GM19372 (cell line): ENCODE measurements around the gene RPS29.
"Not testable (repeated sequence)": the region's sequence is repeated elsewhere in the genome, so short reads cannot be mapped to it uniquely, and the experiment has no call there.

ENCODE experiments used
- ATAC-seq: cut with Tn5 transposase; IDR thresholded peaks from one replicate; pipeline ENCODE4 v1.9.1; 2021; ENCODE audit warnings: mild to moderate bottlenecking, low read depth, moderate library complexity; ENCODE audit not compliant: unreplicated experiment

The RPS29 gene

DNA sequence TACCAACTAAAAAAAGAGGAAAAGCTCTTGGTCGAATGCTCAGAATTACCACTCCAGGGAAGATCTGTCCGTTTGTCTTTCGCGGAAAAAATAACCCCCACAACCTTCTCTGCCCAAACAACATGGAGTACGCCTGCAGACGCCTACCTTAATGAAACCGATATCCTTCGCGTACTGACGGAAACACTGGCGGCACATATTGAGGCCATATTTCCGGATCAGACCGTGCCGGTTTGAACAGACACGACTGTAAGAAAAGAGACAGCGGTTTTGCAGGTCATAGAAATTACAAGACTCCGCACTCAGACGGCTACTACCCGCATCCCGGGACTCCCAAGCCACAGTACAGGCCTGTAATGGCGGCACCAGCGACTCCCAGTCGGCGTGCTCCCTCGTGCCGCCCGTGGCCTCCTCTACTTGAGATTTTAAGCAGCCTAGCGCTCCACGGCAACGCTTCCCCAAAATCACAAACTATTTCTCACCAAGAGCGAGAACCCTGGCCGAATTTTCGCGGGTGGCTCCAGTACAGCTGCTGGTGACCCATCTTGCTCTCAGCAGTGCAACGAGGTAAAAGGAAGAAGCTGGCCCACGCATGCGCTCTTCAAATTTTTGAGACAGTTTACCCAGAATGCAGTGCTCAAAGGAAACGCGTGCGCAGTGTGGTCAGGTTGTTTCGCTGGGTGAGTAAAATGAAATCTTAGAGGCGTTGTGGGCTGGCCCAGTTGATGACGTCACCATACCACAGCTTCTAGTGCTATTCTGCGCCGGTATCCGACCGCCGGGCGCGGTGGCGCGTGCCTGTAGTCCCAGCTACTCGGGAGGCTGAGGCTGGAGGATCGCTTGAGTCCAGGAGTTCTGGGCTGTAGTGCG, at the start of gene RPS29:
TSS of gene RPS29 (minus strand) at position 578 of the 870 bp plus-strand sequence. CDS start at position 544, 34 bp downstream.
- peak; percentile 87 for ATAC-seq

DNA sequence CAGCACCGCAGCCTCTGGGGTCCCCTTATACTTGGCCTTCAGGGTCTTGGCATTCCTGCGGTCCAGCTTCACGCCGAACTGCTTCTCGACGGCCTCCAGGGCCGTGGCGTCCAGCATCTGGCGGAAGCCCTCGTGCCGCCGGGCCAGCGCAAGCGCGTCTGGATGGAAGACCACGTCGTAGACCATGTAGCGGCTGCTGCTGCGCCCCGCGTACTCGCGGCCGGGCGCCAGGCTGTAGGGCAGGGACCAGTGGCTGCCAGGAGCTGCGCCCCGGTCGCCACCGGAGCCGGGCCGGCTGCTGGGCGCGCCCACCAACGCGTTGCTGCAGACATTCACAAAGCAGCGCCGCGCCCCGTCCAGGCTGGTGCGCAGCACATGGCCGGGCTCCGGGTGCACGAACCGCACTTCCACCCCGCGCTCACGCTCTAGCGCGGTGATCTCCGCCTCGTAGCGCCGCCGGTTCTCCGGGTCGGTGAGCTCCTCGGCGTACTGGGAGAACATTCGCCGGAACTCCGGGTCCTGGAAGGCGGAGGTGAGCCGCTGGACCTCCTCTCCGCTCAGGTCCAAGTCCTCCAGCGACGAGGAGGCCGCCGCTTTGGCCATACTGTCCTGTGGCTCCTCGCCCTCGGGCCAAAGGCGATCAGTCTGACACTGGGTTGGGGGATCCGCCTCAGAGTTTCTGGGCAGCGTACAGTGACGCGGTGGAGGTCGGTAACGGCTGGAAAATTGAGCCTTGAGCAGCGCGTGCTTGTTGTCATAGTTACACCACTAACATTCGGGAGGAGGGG, 48.6 kb upstream of the RPS29 start, which contains the start of gene DNAAF2:
TSS of gene DNAAF2 (minus strand) at position 698 of the 788 bp plus-strand sequence. CDS start at position 603, 95 bp downstream.
- ATAC-seq: peak; percentile 23

DNA sequence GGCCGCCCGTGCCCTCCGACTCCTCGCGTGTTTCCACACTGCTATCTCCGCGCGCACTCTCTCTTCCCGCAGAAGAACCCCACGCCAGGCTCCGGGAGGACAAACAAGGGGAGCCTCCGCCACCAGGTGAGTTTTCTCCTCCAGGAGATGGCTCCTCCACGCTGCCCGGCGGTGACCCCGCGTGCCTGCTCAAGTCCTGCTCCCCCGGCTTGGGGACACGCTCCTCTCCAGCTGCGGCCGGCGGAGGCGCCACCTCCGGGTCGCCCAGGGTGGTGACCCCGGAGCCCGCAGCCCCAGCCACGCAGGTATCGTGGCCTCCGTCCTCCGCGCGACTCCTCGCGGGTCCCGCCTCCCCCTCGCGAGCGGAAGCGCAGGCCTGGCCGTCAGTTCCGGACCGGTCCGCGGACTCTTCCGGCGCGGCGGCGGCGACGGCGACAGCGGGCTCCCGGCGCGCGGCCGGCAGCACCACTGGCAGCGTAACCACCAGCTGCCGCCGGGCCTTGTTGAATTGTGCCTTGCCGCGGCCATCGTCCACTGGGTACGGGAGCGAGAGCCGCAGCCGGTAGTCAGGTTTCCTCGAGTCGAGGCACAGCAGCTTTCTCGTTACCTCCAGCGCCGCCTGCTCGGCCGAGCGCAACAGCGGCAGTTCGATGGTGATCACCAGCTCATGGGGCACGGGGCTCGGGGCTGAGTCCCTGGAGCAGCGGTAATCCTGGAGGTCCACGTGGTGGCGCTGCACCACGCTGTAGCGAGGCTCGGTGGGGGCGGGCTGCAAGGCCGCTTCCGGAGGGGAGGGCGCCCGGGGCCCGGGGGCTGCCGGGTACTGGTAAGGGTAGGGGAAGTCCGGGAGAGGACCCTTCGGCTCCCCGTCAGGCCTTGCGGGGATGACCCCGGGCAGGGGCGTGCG, 47.7 kb upstream of the RPS29 start:
- ATAC-seq: peak; percentile 74

DNA sequence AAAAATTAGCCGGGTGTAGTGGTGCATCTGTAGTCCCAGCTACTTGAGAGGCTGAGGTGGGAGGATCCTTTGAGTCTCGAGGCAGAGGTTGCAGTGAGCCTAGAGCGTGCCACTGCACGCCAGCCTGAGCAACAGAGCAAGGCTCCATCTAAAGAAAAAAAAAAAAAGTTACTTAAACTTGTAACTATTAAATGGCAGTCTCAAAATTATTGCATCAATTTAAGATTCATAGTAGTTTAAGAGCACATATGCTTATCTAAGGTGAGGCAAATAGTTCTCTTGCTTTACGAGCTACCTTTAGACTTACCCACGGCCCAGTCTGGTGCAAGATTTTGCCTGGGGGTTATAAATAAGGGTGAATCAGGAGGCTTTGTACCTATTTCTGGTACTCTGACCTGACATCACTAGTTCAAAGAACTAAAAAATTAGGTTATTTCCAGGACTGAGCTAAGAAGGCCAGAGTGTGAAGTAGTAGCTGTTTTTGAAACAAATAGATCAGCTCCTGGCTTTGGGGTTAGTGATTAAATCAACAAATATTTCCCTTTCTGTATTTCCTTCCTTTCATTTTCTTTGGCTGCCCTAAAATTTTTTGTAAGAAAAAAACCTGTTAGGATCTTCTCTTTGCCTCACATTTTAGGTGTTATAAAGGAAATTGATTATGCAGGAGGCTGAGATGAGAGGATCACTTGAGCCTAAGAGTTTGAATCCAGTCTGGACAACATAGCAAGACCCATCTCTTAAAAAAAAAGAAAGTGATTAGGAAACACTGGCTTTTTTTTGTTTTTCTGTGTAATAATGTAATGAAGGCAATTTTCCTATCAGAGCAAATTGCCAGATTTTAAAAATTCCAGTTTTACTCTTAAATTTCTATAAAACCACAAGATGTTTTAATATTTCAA, 38.0 kb upstream of the RPS29 start:
- ATAC-seq: no peak

DNA sequence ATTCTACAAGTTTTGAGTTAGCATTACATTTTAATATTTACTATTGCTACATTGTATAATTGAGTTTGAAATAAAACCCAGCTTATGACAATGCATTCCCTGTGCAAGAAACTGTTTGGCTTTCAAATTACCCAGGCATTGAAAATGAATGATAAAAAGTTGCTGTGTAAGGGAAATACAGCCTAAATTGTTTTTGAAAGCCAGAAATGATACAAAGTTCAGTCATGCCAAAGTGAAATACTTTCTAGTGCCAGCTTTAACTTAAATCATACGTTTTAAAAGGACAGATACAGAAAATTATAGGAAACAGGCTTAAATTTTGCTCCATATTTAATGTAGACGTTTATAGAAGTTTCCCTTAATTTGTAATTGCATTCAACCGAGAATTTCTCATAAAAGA, 37.2 kb upstream of the RPS29 start:
- ATAC-seq: no peak

DNA sequence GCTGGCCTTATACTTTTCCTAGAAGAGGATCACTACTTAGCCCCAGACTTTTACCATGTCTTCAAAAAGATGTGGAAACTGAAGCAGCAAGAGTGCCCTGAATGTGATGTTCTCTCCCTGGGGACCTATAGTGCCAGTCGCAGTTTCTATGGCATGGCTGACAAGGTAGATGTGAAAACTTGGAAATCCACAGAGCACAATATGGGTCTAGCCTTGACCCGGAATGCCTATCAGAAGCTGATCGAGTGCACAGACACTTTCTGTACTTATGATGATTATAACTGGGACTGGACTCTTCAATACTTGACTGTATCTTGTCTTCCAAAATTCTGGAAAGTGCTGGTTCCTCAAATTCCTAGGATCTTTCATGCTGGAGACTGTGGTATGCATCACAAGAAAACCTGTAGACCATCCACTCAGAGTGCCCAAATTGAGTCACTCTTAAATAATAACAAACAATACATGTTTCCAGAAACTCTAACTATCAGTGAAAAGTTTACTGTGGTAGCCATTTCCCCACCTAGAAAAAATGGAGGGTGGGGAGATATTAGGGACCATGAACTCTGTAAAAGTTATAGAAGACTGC, 35.9 kb upstream of the RPS29 start:
- no peak for ATAC-seq

DNA sequence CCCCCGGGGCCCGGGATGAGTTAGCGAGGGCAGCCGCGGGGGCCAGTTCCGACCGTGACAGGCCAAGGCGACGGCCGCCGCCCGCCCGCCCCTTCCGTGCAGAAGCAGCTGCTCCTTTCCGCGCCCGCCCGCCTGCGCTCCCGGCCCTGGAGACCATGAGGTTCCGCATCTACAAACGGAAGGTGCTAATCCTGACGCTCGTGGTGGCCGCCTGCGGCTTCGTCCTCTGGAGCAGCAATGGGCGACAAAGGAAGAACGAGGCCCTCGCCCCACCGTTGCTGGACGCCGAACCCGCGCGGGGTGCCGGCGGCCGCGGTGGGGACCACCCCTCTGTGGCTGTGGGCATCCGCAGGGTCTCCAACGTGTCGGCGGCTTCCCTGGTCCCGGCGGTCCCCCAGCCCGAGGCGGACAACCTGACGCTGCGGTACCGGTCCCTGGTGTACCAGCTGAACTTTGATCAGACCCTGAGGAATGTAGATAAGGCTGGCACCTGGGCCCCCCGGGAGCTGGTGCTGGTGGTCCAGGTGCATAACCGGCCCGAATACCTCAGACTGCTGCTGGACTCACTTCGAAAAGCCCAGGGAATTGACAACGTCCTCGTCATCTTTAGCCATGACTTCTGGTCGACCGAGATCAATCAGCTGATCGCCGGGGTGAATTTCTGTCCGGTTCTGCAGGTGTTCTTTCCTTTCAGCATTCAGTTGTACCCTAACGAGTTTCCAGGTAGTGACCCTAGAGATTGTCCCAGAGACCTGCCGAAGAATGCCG, 35.1 kb upstream of the RPS29 start:
- peak; percentile 23 for ATAC-seq

DNA sequence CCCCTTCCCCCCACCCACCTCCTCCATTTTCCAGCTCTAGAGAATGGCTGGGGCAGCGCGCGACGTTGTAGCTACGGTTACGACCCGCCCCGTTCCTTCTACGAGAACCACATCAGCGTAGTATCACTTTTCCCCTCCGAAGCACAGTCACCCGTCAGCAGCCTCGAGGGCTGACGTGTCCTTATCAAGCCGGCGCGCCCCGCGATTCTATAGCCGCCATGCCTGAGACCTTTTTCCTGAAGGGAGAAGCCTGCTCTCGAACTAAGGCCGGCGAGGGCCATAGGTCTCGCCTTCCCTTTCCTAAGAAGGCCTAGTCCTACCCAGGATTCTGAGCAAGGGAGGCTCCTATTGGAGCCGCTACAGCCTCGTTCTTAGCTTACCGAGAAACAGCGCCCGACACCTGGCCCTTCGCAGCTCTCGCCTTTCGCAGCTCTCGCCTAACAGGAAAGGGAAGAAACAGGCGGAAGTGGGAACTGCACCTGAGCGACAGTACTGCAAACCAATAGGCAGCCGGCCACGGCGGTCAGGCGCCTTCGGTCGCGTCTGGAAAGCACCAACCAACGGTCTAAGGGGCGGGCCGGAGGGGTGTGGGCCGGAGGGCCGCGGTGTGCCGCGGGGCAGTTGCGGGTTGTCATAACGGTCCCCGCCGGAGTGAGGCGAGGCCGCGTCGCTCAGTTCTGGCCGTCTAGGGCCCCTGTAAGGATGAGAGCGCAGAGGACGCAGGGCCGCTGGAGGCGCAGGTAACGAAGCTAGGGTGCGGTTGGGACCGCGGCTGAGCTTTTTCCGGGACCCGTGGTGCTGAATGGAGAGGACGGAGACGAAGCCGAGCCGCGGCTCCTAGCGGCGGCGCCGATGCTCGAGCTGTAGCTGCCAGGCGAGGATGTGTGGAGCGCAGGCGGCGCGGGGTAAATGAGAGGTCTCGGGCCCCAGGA, 34.3 kb upstream of the RPS29 start, which contains the start of the genes MGAT2 and RPL36AL:
TSS of gene MGAT2 (plus strand) at position 618 of the 932 bp plus-strand sequence. CDS start 470 bp downstream, outside the sequence.
TSS of gene RPL36AL (minus strand) at position 445 of the 932 bp plus-strand sequence. CDS start 1,522 bp downstream, outside the sequence.
- peak; percentile 95 for ATAC-seq

DNA sequence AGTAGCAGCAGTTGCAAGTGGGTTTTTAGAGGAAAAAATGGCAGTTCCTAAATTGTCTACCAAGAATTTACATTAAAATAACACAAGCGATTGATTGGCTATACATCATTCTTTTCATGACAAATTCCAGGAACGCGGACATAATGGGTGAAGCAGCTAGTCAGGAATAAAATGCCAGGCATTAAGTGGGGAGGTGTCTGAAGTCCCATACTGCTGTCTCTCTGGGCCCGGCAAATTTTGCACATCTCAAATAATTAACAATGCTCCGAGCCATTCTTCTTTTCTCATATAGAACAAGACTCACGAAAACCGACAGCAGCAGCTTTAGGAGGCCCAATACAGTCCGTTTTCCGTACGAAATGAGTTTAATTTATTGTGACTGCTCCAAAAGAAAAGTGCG, 33.5 kb upstream of the RPS29 start:
- no peak for ATAC-seq

DNA sequence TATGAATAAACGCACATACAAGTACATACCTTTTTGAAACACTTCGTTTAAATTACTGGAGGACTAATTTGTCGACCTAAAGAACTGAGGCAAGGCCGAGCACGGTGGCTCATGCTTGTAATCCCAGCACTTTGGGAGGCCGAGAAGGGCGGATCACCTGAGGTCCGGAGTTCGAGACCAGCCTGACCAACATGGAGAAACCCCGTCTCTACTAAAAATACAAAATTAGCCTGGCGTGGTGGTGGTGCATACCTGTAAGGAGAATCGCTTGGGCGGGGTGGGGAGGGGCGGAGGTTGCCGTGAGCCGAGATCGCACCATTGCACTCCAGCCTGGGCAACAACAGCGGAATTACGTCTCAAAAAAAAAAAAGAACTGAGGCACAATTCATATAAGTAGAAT, 33.1 kb upstream of the RPS29 start:
- not testable (repeated sequence) for ATAC-seq

DNA sequence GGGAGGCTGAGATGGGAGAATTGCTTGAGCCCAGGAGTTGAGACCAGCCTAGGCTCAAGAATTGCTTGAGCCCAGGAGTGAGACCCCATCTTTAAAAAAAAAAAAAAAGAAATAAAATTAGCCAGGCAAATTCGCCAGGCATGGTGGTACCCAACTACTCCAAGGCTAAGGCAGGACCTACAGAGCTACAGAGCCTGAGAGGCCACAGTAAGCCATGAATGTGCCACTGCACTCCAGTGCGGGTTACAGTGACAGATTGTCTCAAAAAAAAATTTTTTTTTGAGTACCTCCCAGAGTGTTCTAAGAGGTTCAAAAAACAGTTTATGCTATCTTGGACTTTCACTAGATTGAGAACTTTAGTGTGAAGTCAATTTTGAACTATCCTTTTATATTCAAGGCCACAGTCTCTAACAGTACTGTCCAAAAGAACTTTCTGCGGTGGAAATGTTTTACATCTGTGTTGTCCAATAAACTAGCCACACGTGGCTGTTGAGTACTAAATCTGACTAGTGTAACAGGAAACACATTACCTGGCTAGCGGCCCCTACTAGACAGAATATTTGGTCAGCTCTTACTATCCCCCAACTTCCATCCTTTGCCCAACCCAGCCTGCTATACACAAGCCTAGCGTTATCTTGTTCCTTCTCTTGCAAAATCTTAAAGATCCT, 31.8 kb upstream of the RPS29 start:
- no peak for ATAC-seq

DNA sequence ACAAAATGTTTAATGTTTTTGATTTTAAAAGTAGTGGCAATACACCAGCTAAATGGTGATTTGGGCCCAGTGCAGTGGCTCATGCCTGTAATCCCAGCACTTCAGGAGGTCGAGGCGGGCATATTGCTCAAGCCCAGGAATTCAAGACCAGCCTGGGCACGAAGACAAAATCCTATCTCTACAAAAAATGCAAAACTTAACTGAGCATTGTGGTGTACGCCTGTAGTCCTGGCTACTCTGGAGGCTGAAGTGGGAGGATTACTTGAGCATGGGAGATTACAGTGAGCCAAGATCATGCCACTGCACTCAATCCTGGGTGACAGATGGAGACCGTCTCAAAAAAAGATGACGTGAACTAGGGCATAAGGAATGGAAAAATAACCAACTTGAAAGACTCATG, 29.6 kb upstream of the RPS29 start:
- ATAC-seq: no peak

DNA sequence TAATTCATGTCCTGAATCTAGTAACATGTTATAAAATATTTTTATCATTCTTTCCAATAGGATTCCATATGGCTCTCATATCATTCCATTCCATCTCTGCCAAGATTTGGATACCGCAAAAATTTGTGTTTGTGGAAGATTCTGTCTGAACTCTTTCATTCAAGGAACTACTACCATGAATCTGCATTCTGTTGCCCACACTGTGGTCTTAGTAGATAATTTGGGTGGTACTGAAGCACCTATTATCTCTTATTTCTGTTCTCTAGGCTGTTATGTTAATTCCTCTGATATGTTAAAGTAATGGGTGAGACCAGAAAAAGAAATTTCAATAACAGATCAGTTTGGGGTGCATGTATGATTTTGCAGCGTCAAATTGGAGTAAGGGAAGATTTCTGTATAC, 28.0 kb upstream of the RPS29 start:
- ATAC-seq: no peak

DNA sequence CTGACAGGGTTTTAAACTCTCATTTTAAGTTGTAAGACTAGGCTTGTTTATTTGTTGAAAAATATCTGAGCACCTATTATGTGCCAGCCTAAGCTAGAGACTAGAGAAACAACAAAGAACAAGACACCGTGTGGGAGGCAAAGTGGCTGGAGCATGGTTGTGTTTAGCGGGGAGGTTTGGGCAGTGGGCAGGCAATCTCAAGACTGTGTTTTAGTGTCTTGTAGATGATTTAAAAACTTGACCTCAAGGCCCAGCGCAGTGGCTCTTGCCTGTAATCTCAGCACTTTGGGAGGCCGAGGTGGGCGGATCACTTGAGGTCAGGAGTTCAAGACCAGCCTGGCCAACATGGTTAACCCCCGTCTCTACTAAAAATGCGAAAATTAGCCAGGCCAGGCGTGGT, 26.5 kb upstream of the RPS29 start:
- no peak for ATAC-seq

DNA sequence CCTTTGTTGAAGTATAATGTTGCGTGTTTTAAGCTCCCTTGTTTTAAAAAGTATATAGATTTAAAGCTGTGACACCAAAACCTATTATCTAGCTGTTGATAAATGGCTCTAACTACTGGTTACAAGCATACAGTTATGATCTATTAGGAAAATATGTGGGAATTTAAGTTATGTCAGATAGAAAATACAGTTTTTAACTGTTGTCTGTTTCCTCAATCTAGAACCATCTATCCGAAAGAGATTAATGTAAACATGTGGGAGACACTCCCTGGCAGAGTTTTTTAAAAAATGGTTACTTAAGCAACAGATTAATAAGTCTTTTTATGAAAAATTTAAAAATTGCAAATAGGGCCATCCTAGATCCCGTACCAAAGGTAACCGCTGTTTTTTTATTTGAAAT, 26.1 kb upstream of the RPS29 start:
- no peak for ATAC-seq

DNA sequence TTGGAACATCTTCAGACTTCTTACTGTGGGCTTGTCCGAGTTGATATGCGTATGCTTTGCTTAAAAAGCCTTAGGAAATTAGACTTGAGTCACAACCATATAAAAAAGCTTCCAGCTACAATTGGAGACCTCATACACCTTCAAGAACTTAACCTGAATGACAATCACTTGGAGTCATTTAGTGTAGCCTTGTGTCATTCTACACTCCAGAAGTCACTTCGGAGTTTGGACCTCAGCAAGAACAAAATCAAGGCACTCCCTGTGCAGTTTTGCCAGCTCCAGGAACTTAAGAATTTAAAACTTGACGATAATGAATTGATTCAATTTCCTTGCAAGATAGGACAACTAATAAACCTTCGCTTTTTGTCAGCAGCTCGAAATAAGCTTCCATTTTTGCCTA, 21.4 kb upstream of the RPS29 start:
- ATAC-seq: no peak
